ENCODE data around the gene SEC24B. TPM values are rescaled to one million over a fixed set of nuclear protein-coding genes. Genes with fewer than 3 reads are reported as not detected.
A peak's percentile ranks its signal among the peaks of the same experiment; 100 is the strongest.

The SEC24B gene
- total and polyA plus RNA-seq, 4 donors = 12.2 to 38.2 (median 16.3) TPM

DNA sequence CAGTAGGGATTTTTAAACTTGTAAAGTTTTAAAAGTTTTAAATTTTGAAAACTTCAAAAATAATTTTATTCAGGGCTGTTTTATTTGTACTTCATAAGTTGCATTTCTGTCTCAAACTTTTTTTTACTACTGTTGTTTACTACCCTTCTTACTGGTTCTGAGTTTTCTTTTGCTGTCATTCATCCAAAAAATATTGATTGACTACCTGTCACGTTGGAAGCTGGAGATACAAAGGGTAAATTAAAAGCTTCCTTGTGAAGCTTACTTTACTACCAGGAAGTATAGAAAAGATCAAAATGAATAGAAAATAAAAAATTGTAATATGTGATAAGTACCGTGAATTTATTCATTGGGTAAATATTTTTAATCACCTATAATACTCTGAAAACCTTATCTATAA, 77.1 kb downstream of the SEC24B start:
- DNase-seq (ENCODE audit: low spot score) = no peak
- Histone ChIP-seq H3K9ac (ENCODE audit: low read depth in 1 of 2, low read length in 2 of 2) (peak overlapping the region in 1 of 2 donors; percentile 63), H3K36me3 (ENCODE audit: control insufficient read depth in 4 of 4, insufficient read depth in 3 of 4, low read depth in 1 of 4, low read length in 3 of 4) (peaks cover 3 to 18% (median 10%) of the 10 kb centered on the region in 4 donors), H3K4me1 (ENCODE audit: control insufficient read depth in 4 of 4, insufficient read depth in 4 of 4, low read length in 3 of 4) (peaks cover 5 to 18% (median 12%) of the 10 kb centered on the region in 4 donors), H3K27ac (ENCODE audit: low read depth in 1 of 2, low read length in 2 of 2) (peak overlapping the region; percentile 34 to 40), H3K9me3 (ENCODE audit: control insufficient read depth in 4 of 4, low read length in 3 of 4) (no peaks in the 10 kb centered on the region), H3K4me3 (ENCODE audit: low read depth in 1 of 3, low read length in 3 of 3) (no peak overlapping the region), H3K27me3 (ENCODE audit: control insufficient read depth in 4 of 4, insufficient read depth in 4 of 4, low read length in 3 of 4) (no peaks in the 10 kb centered on the region)
- WGBS = 27% methylated on average over 2 of the region's 2 CpGs
- peak; percentile 41 for TF ChIP-seq SP1 (IDR thresholded peaks at IDR 0.05)
- TF ChIP-seq, protein P1, sequence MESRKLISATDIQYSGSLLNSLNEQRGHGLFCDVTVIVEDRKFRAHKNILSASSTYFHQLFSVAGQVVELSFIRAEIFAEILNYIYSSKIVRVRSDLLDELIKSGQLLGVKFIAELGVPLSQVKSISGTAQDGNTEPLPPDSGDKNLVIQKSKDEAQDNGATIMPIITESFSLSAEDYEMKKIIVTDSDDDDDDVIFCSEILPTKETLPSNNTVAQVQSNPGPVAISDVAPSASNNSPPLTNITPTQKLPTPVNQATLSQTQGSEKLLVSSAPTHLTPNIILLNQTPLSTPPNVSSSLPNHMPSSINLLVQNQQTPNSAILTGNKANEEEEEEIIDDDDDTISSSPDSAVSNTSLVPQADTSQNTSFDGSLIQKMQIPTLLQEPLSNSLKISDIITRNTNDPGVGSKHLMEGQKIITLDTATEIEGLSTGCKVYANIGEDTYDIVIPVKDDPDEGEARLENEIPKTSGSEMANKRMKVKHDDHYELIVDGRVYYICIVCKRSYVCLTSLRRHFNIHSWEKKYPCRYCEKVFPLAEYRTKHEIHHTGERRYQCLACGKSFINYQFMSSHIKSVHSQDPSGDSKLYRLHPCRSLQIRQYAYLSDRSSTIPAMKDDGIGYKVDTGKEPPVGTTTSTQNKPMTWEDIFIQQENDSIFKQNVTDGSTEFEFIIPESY (IDR thresholded peaks at IDR 0.05) = no peak
- peak; percentile 15 to 24 for TF ChIP-seq RXRA (IDR thresholded peaks at IDR 0.05)
- TF ChIP-seq YY1 (IDR thresholded peaks at IDR 0.05) = no peak
- TF ChIP-seq, protein P2, sequence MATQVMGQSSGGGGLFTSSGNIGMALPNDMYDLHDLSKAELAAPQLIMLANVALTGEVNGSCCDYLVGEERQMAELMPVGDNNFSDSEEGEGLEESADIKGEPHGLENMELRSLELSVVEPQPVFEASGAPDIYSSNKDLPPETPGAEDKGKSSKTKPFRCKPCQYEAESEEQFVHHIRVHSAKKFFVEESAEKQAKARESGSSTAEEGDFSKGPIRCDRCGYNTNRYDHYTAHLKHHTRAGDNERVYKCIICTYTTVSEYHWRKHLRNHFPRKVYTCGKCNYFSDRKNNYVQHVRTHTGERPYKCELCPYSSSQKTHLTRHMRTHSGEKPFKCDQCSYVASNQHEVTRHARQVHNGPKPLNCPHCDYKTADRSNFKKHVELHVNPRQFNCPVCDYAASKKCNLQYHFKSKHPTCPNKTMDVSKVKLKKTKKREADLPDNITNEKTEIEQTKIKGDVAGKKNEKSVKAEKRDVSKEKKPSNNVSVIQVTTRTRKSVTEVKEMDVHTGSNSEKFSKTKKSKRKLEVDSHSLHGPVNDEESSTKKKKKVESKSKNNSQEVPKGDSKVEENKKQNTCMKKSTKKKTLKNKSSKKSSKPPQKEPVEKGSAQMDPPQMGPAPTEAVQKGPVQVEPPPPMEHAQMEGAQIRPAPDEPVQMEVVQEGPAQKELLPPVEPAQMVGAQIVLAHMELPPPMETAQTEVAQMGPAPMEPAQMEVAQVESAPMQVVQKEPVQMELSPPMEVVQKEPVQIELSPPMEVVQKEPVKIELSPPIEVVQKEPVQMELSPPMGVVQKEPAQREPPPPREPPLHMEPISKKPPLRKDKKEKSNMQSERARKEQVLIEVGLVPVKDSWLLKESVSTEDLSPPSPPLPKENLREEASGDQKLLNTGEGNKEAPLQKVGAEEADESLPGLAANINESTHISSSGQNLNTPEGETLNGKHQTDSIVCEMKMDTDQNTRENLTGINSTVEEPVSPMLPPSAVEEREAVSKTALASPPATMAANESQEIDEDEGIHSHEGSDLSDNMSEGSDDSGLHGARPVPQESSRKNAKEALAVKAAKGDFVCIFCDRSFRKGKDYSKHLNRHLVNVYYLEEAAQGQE (IDR thresholded peaks at IDR 0.05) = no peak
- TF ChIP-seq HNF4A (conservative IDR thresholded peaks at IDR 0.05) = peak; percentile 64 to 75
- TF ChIP-seq HNF4G (IDR thresholded peaks at IDR 0.05) = peak; percentile 16
- no peak for TF ChIP-seq NR2F2 (IDR thresholded peaks at IDR 0.05)

DNA sequence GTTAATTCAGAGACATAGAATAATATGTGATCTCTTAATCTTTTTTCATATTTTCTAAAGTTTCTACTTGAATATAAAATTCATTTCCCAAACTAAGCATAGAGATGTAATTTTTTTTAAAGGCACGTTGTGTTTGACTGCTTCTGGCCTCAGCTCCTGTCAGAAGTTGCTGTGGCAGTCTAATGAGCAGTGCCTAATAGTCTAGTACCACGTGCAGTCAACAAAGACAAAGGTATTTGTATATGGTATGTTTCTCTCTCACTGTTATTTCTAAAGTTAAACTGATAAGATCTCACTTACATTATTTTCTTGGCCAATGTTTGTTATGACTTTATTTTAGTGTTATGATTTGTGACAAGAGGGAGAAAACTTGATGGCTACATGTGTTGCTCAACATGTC, 77.8 kb downstream of the SEC24B start:
- TF ChIP-seq RXRA (IDR thresholded peaks at IDR 0.05) (no peak), RAD21 (IDR thresholded peaks at IDR 0.05) (no peak), EGR1 (IDR thresholded peaks at IDR 0.05; ENCODE audit: low read depth in 2 of 2) (no peak), TAF1 (conservative IDR thresholded peaks at IDR 0.05) (no peak), FOXA2 (IDR thresholded peaks at IDR 0.05) (no peak)
- TF ChIP-seq, protein P3, sequence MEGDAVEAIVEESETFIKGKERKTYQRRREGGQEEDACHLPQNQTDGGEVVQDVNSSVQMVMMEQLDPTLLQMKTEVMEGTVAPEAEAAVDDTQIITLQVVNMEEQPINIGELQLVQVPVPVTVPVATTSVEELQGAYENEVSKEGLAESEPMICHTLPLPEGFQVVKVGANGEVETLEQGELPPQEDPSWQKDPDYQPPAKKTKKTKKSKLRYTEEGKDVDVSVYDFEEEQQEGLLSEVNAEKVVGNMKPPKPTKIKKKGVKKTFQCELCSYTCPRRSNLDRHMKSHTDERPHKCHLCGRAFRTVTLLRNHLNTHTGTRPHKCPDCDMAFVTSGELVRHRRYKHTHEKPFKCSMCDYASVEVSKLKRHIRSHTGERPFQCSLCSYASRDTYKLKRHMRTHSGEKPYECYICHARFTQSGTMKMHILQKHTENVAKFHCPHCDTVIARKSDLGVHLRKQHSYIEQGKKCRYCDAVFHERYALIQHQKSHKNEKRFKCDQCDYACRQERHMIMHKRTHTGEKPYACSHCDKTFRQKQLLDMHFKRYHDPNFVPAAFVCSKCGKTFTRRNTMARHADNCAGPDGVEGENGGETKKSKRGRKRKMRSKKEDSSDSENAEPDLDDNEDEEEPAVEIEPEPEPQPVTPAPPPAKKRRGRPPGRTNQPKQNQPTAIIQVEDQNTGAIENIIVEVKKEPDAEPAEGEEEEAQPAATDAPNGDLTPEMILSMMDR (IDR thresholded peaks at IDR 0.05; ENCODE audit: low read depth, low read length, missing input control) = no peak
- TF ChIP-seq, protein P1 (IDR thresholded peaks at IDR 0.05) = no peak
- TF ChIP-seq, protein P4, sequence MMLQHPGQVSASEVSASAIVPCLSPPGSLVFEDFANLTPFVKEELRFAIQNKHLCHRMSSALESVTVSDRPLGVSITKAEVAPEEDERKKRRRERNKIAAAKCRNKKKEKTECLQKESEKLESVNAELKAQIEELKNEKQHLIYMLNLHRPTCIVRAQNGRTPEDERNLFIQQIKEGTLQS (IDR thresholded peaks at IDR 0.05) = no peak
- H3K36me3 ChIP-seq (ENCODE audit: control insufficient read depth in 4 of 4, insufficient read depth in 3 of 4, low read depth in 1 of 4, low read length in 3 of 4) = peaks cover 3 to 20% (median 10%) of the 10 kb centered on the region in 4 donors
- 39% methylated on average over 2 of the region's 2 CpGs for WGBS
- H3K4me3 ChIP-seq (ENCODE audit: low read depth in 1 of 3, low read length in 3 of 3) = no peak overlapping the region
- DNase-seq (ENCODE audit: low spot score) = no peak
- H3K9ac ChIP-seq (ENCODE audit: low read depth in 1 of 2, low read length in 2 of 2) = no peak overlapping the region
- H3K27ac ChIP-seq (ENCODE audit: low read depth in 1 of 2, low read length in 2 of 2) = peak overlapping the region; percentile 28 to 42
- H3K9me3 ChIP-seq (ENCODE audit: control insufficient read depth in 4 of 4, low read length in 3 of 4) = no peaks in the 10 kb centered on the region
- peaks cover 5 to 18% (median 12%) of the 10 kb centered on the region in 4 donors for H3K4me1 ChIP-seq (ENCODE audit: control insufficient read depth in 4 of 4, insufficient read depth in 4 of 4, low read length in 3 of 4)
- H3K27me3 ChIP-seq (ENCODE audit: control insufficient read depth in 4 of 4, insufficient read depth in 4 of 4, low read length in 3 of 4) = no peaks in the 10 kb centered on the region

Measured in liver (tissue), 9 donors.